Stimulated activated CD4-positive, alpha-beta T cell treated with anti-CD3 and anti-CD28 coated beads, Interleukin-4, amount 100 ng/mL, for 48 hours (primary cell): ENCODE data around the gene CLEC2B.
"Not testable (repeated sequence)": the region's sequence is repeated elsewhere in the genome, so short reads cannot be mapped to it uniquely, and the experiment has no call there.

Source experiments
- DNase-seq, 2 donors: peaks; one replicate each; pipeline ENCODE4 v3.0.0-alpha.2; 2020; ENCODE audit warnings: low read depth in 2 of 2

CLEC2B gene

GRCh38 chr12:9869307-9870161 is at the start of gene CLEC2B:
Gene CLEC2B (minus strand): TSS chr12:9869354.
- no peak for DNase-seq

GRCh38 chr12:9911708-9912107 is 42.6 kb upstream of the CLEC2B start:
- DNase-seq = no peak

- DNase-seq = no peak
These were observed 41.7 kb upstream of the CLEC2B start for GRCh38 chr12:9910716-9911421.

- DNase-seq = no peak
These were observed 40.6 kb upstream of the CLEC2B start for GRCh38 chr12:9909724-9910123.

- DNase-seq = no peak
These were observed 39.2 kb upstream of the CLEC2B start for GRCh38 chr12:9908350-9908749.

GRCh38 chr12:9907769-9908168 is 38.6 kb upstream of the CLEC2B start:
- no peak for DNase-seq

GRCh38 chr12:9906873-9907272 is 37.7 kb upstream of the CLEC2B start:
- no peak for DNase-seq

- no peak for DNase-seq
These were observed 33.5 kb upstream of the CLEC2B start for GRCh38 chr12:9902539-9903228.

- DNase-seq = no peak
These were observed 31.8 kb upstream of the CLEC2B start for GRCh38 chr12:9900930-9901329.

- no peak for DNase-seq
These were observed 30.1 kb upstream of the CLEC2B start for GRCh38 chr12:9899209-9899608.

GRCh38 chr12:9897535-9897934 is 28.4 kb upstream of the CLEC2B start:
- DNase-seq = no peak

- DNase-seq = no peak
These were observed 26.2 kb upstream of the CLEC2B start for GRCh38 chr12:9895215-9895971.

- DNase-seq = no peak
These were observed 19.6 kb upstream of the CLEC2B start for GRCh38 chr12:9888665-9889273.

GRCh38 chr12:9883175-9883574 is 14.0 kb upstream of the CLEC2B start:
- no peak for DNase-seq

- no peak for DNase-seq
These were observed 12.8 kb upstream of the CLEC2B start for GRCh38 chr12:9881988-9882387.

GRCh38 chr12:9881246-9881645 is 12.1 kb upstream of the CLEC2B start, which contains the start of gene KLRF2:
Gene KLRF2 (plus strand): TSS chr12:9881489. CDS start chr12:9881596, 107 bp downstream.
- no peak for DNase-seq

- no peak for DNase-seq
These were observed 11.5 kb upstream of the CLEC2B start for GRCh38 chr12:9880532-9881078.

- DNase-seq = not testable (repeated sequence)
These were observed 7.0 kb upstream of the CLEC2B start for GRCh38 chr12:9876120-9876519.

- DNase-seq = no peak
These were observed 3.6 kb upstream of the CLEC2B start for GRCh38 chr12:9872742-9873141.

- DNase-seq = no peak
These were observed 3.0 kb upstream of the CLEC2B start for GRCh38 chr12:9872162-9872561.

- DNase-seq = no peak
These were observed 1.2 kb upstream of the CLEC2B start for GRCh38 chr12:9870286-9870866.
